HCT116 (cell line): ENCODE measurements around the gene FTL. TPM values are rescaled to one million over a fixed set of nuclear protein-coding genes. Genes with fewer than 3 reads are reported as not detected.

Experiments
- ATAC-seq: fragments of 200-7000 bp; cut with Tn5 transposase; 2 replicates; pipeline ENCODE4 v1.9.1; 2020; ENCODE audit warnings: mild to moderate bottlenecking, moderate library complexity
- Bru-seq: library from RNA; stranded (reverse); fragments of 400-500 nt; gene quantifications from one replicate; lab custom pipeline; 2021; lab: Mats Ljungman, UMichigan
- BruChase-seq, 2 experiments: library from RNA; stranded (reverse); fragments of 400-500 nt; gene quantifications; one replicate each; lab custom pipeline; 2021; lab: Mats Ljungman, UMichigan
- BruUV-seq: library from RNA; stranded (reverse); fragments of 400-500 nt; replicated peaks from 2 replicates; lab custom pipeline; 2021; lab: Mats Ljungman, UMichigan
- CTCF ChIA-PET: fragments of 300-600 bp; sonication (Branson Sonifier 250); formaldehyde crosslinking; loops from one replicate; lab custom pipeline; 2021; ENCODE audit warnings: antibody characterized with exemption; lab: Charles Lee
- POLR2A ChIA-PET: fragments of 300-600, 350-600 bp; sonication (Branson Sonifier 250); formaldehyde crosslinking; loops from one replicate; lab custom pipeline; 2021; ENCODE audit warnings: antibody characterized with exemption; lab: Charles Lee
- RAD21 ChIA-PET, 2 experiments: fragments of 300-600 bp; sonication (Branson Sonifier 250); formaldehyde crosslinking; loops; one replicate each; lab custom pipeline; 2023; ENCODE audit warnings: low total read pairs in 2 of 2; ENCODE audit not compliant: uncharacterized antibody in 2 of 2, unreplicated experiment in 2 of 2, low non-redundant PET in 1 of 2; lab: Charles Lee
- DNase-seq: peaks from one replicate; pipeline ENCODE4 v3.0.0-alpha.2; 2010; ENCODE audit warnings: low read depth, low spot score
- H2AFZ ChIP-seq: fragments of 200-600 bp; shearing (Covaris generic), sonication (generic); 2 replicates; pipeline ENCODE4 v1.6.1; 2017; ENCODE audit warnings: low read depth, mixed run types, mixed read lengths, antibody characterized with exemption, low read length; ENCODE audit not compliant: poor library complexity, severe bottlenecking
- H3K27ac ChIP-seq: 2 replicates; pipeline ENCODE4 v1.5.1; 2012; ENCODE audit warnings: low read depth, low read length
- H3K27me3 ChIP-seq: fragments of 200-600 bp; sonication (generic); 2 replicates; pipeline ENCODE4 v1.6.1; 2016; ENCODE audit warnings: mixed run types, low read length, mixed read lengths; ENCODE audit not compliant: insufficient read depth
- H3K36me3 ChIP-seq, 2 experiments: fragments of 200-500 bp in 1 of 2; fragments of 200-600 bp in 1 of 2; sonication (Bioruptor generic) in 1 of 2; sonication (generic) in 1 of 2; 2 replicates each; pipeline versions ENCODE4 v1.5.1 to v1.6.1; 2014 to 2016; ENCODE audit warnings: low read length in 2 of 2, inconsistent platforms in 1 of 2, mixed read lengths in 1 of 2, mixed run types in 1 of 2; ENCODE audit not compliant: insufficient read depth in 2 of 2, control insufficient read depth in 1 of 2
- H3K4me1 ChIP-seq, 2 experiments: fragments of 200-600 bp in 1 of 2; sonication (generic) in 1 of 2; 2 replicates each; pipeline versions ENCODE4 v1.5.1 to v1.6.1; 2012 to 2017; ENCODE audit warnings: low read length in 2 of 2, inconsistent platforms in 1 of 2, mild to moderate bottlenecking in 1 of 2, mixed read lengths in 1 of 2, mixed run types in 1 of 2, moderate library complexity in 1 of 2; ENCODE audit not compliant: insufficient read depth in 2 of 2, control insufficient read depth in 1 of 2
- H3K4me2 ChIP-seq: fragments of 200-600 bp; sonication (generic); 2 replicates; pipeline ENCODE4 v1.6.1; 2017; ENCODE audit warnings: mixed run types, low read length, mixed read lengths
- H3K4me3 ChIP-seq, 2 experiments: fragments of 200-600 bp in 1 of 2; sonication (generic) in 1 of 2; replicated peaks in 1 of 2; 2 replicates each; pipeline ENCODE4 v1.5.1; 2011 to 2016; ENCODE audit warnings: low read length in 2 of 2, control low read depth in 1 of 2, low read depth in 1 of 2, mild to moderate bottlenecking in 1 of 2, mixed read lengths in 1 of 2, mixed run types in 1 of 2
- H3K79me2 ChIP-seq: fragments of 200-600 bp; sonication (generic); 2 replicates; pipeline ENCODE4 v1.6.1; 2017; ENCODE audit warnings: mild to moderate bottlenecking, mixed run types, low read length, moderate library complexity, mixed read lengths; ENCODE audit not compliant: insufficient read depth
- H3K9ac ChIP-seq: fragments of 200-600 bp; sonication (generic); 2 replicates; pipeline ENCODE4 v1.6.1; 2016; ENCODE audit warnings: low read length, mixed read lengths
- H3K9me2 ChIP-seq: fragments of 200-600 bp; sonication (generic), shearing (Covaris generic); 2 replicates; pipeline ENCODE4 v1.6.1; 2017; ENCODE audit warnings: mixed run types, mild to moderate bottlenecking, moderate library complexity; ENCODE audit not compliant: insufficient read depth
- H3K9me3 ChIP-seq, 2 experiments: fragments of 200-500 bp in 1 of 2; fragments of 200-600 bp in 1 of 2; sonication (Bioruptor generic) in 1 of 2; sonication (generic) in 1 of 2; 2 replicates each; pipeline ENCODE4 v1.6.1; 2014 to 2017; ENCODE audit warnings: low read length in 2 of 2, mixed read lengths in 2 of 2, inconsistent platforms in 1 of 2, low read depth in 1 of 2, mild to moderate bottlenecking in 1 of 2, mixed run types in 1 of 2, moderate library complexity in 1 of 2; ENCODE audit not compliant: control insufficient read depth in 1 of 2, insufficient read depth in 1 of 2
- H4K20me1 ChIP-seq: fragments of 200-600 bp; sonication (generic), shearing (Covaris generic); 2 replicates; pipeline ENCODE4 v1.6.1; 2017; ENCODE audit warnings: mixed run types, mild to moderate bottlenecking, moderate library complexity; ENCODE audit not compliant: insufficient read depth
- CBX3 ChIP-seq: IDR thresholded peaks from 2 replicates; pipeline ENCODE4 v1.6.1; 2012; ENCODE audit warnings: low read depth
- CEBPB ChIP-seq: IDR thresholded peaks from 2 replicates; pipeline ENCODE4 v1.6.1; 2012; ENCODE audit warnings: low read depth
- ELF1 ChIP-seq: IDR thresholded peaks from 2 replicates; pipeline ENCODE4 v1.6.1; 2012; ENCODE audit warnings: low read depth, borderline replicate concordance
- EZH2phosphoT487 ChIP-seq: fragments of 200-600 bp; IDR thresholded peaks from 2 replicates; pipeline ENCODE4 v1.6.1; 2018; ENCODE audit warnings: antibody characterized with exemption, borderline replicate concordance
- JUND ChIP-seq: IDR thresholded peaks from 2 replicates; pipeline ENCODE4 v1.6.1; 2012
- POLR2AphosphoS5 ChIP-seq: IDR thresholded peaks from 2 replicates; pipeline ENCODE4 v1.6.1; 2011; ENCODE audit warnings: mild to moderate bottlenecking, low read depth, low read length, moderate library complexity
- RAD21 ChIP-seq: IDR thresholded peaks from 2 replicates; pipeline ENCODE4 v1.6.1; 2012; ENCODE audit warnings: low read depth, mild to moderate bottlenecking
- SP1 ChIP-seq: IDR thresholded peaks from 2 replicates; pipeline ENCODE4 v1.6.1; 2012; ENCODE audit warnings: low read depth
- SRF ChIP-seq: IDR thresholded peaks from 2 replicates; pipeline ENCODE4 v1.6.1; 2012; ENCODE audit warnings: low read depth
- TCF7L2 ChIP-seq: IDR thresholded peaks from 2 replicates; pipeline ENCODE4 v1.7.0; 2011; ENCODE audit warnings: borderline replicate concordance, inconsistent platforms; ENCODE audit not compliant: insufficient read depth, insufficient read length; ENCODE audit errors: extremely low read depth
- YY1 ChIP-seq: IDR thresholded peaks from 2 replicates; pipeline ENCODE4 v1.6.1; 2011; ENCODE audit warnings: low read length, low read depth, moderate library complexity, mild to moderate bottlenecking; ENCODE audit not compliant: insufficient replicate concordance; ENCODE audit errors: extremely low read depth
- ZFX ChIP-seq: fragments of 450-650 bp; IDR thresholded peaks from 2 replicates; pipeline ENCODE4 v1.6.1; 2017
- ZNF274 ChIP-seq: fragments of 200-500 bp; sonication (Bioruptor generic); IDR thresholded peaks from 2 replicates; pipeline ENCODE4 v1.6.1; 2014; ENCODE audit warnings: mild to moderate bottlenecking, low read depth, low read length, inconsistent platforms
- intact Hi-C: fragments of 100-400 bp; cut with micrococcal nuclease; formaldehyde crosslinking; loops from 2 replicates; pipeline ENCODE4 v1.10.0; 2022
- long read RNA-seq: library from polyadenylated mRNA; unstranded; transcript quantifications from one replicate; pipeline ENCODE4 v2.0.0, GENCODE V29; 2021; ENCODE audit not compliant: unreplicated experiment
- polyA plus RNA-seq: library from polyadenylated mRNA; unstranded; fragments of >200 nt; gene quantifications from 2 replicates; pipeline ENCODE4 v1.2.1, GENCODE V29; 2012; ENCODE audit warnings: missing spikeins
- total RNA-seq: library from RNA; stranded (reverse); gene quantifications from one replicate; pipeline ENCODE4 v1.2.1, GENCODE V29; 2021; ENCODE audit not compliant: unreplicated experiment
- TF ChIP-seq, protein P1 (sequence below), 3 experiments: fragments of 200-600 bp in 1 of 3; sonication (generic) in 1 of 3; IDR thresholded peaks in 2 of 3; conservative IDR thresholded peaks in 1 of 3; 2 replicates each; pipeline ENCODE4 v1.5.1; 2012 to 2017; ENCODE audit warnings: low read depth in 2 of 3, low read length in 2 of 3, antibody characterized with exemption in 1 of 3, borderline replicate concordance in 1 of 3, control low read depth in 1 of 3, mild to moderate bottlenecking in 1 of 3, mixed read lengths in 1 of 3, mixed run types in 1 of 3, moderate library complexity in 1 of 3; ENCODE audit not compliant: insufficient read depth in 1 of 3
- TF ChIP-seq, protein P2 (sequence below): IDR thresholded peaks from 2 replicates; pipeline ENCODE4 v1.6.1; 2011; ENCODE audit warnings: mild to moderate bottlenecking, low read length, moderate library complexity; ENCODE audit not compliant: insufficient replicate concordance; ENCODE audit errors: extremely low read depth
- TF ChIP-seq, protein P3 (sequence below): IDR thresholded peaks from 2 replicates; pipeline ENCODE4 v1.6.1; 2012; ENCODE audit warnings: low read depth

FTL gene
- total RNA-seq (1,885 TPM), Bru-seq, nascent RNA (percentile 99 among the genes with signal in this experiment), BruChase-seq, experiment 1, labeled RNA remaining after a 6-hour chase (percentile 100 among the genes with signal in this experiment), BruChase-seq, experiment 2, labeled RNA remaining after a 2-hour chase (percentile 100 among the genes with signal in this experiment)
- polyA plus RNA-seq = 2,308 and 2,337 TPM in 2 replicates
- long read RNA-seq, transcript FTL-201 (4 exons, 878 nt) = major isoform, 1,998 of 2,109 reads
- long read RNA-seq, partial matches to known transcripts = 29 of 2,109 reads
- long read RNA-seq, other reads (novel, unspliced or antisense) = 82 of 2,109 reads

DNA sequence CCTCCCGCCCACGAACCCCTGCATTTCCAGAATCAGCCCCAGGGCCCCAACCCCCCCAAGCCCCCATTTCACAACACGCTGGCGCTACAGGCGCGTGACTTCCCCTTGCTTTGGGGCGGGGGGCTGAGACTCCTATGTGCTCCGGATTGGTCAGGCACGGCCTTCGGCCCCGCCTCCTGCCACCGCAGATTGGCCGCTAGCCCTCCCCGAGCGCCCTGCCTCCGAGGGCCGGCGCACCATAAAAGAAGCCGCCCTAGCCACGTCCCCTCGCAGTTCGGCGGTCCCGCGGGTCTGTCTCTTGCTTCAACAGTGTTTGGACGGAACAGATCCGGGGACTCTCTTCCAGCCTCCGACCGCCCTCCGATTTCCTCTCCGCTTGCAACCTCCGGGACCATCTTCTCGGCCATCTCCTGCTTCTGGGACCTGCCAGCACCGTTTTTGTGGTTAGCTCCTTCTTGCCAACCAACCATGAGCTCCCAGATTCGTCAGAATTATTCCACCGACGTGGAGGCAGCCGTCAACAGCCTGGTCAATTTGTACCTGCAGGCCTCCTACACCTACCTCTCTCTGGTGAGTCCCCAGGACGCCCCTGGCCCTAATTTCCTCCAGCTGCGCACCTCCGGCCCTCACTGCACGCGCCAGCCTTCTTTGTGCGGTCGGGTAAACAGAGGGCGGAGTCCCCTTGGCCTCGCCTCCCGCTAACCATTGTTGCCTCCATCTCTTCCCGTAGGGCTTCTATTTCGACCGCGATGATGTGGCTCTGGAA lies at the start of gene FTL:
Gene FTL, plus strand, starts transcription at position 270 of the 766 bp plus-strand sequence. Its CDS starts 199 bp downstream, at position 469.
- Histone ChIP-seq H3K27me3 (no peaks in the 10 kb centered on the region), H3K4me1 (peaks cover 35 to 62% of the 10 kb centered on the region in 2 experiments), H3K4me2 (peak within 1 kb of the TSS; percentile 83), H3K9me2 (no peaks in the 10 kb centered on the region), H3K36me3 (peaks cover 3 to 20% of the 10 kb centered on the region in 2 experiments; a peak in 1 of 4 replicates), H3K9ac (peak within 1 kb of the TSS; percentile 78), H2AFZ (no peak within 1 kb of the TSS), H3K79me2 (peaks cover 16% of the 10 kb centered on the region), H3K27ac (peak within 1 kb of the TSS; percentile 98), H4K20me1 (peaks cover 9% of the 10 kb centered on the region; the same call in 1 of the 2 replicates), H3K9me3 (no peaks in the 10 kb centered on the region), H3K4me3 (peak within 1 kb of the TSS; percentile 73 to 84)
- POLR2A ChIA-PET = interaction anchor here (1.0 to 2.6 kb wide), 3 partner anchors 28 to 92 kb away, joined by 4 to 9 read pairs (median 7); partner anchors contain the start of genes DHDH, GYS1, PPP1R15A and RUVBL2
- BruUV-seq = no TSS peak
- peak; percentile 83 for DNase-seq
- intact Hi-C loops = loop anchor here (1.0 to 5.0 kb wide), 2 partner anchors 32 to 93 kb away; partner anchors contain the start of genes DHDH and PPP1R15A
- CTCF ChIA-PET = interaction anchor here (0.5 kb wide), 1 partner anchor 478 kb away, joined by 3 read pairs; no protein-coding TSS in a partner anchor
- RAD21 ChIA-PET = no interaction called here
- ATAC-seq = peak; percentile 74
- TF ChIP-seq, protein P1, sequence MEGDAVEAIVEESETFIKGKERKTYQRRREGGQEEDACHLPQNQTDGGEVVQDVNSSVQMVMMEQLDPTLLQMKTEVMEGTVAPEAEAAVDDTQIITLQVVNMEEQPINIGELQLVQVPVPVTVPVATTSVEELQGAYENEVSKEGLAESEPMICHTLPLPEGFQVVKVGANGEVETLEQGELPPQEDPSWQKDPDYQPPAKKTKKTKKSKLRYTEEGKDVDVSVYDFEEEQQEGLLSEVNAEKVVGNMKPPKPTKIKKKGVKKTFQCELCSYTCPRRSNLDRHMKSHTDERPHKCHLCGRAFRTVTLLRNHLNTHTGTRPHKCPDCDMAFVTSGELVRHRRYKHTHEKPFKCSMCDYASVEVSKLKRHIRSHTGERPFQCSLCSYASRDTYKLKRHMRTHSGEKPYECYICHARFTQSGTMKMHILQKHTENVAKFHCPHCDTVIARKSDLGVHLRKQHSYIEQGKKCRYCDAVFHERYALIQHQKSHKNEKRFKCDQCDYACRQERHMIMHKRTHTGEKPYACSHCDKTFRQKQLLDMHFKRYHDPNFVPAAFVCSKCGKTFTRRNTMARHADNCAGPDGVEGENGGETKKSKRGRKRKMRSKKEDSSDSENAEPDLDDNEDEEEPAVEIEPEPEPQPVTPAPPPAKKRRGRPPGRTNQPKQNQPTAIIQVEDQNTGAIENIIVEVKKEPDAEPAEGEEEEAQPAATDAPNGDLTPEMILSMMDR (IDR thresholded peaks at IDR 0.05 in 2 of 3, conservative IDR thresholded peaks at IDR 0.05 in 1 of 3; ENCODE audit: borderline replicate concordance in 1 of 3, insufficient read depth in 1 of 3, low read depth in 2 of 3, low read length in 2 of 3) = no peak
- TF ChIP-seq JUND (no peak), TCF7L2 (peak; percentile 86), SRF (no peak), ZNF274 (no peak), POLR2AphosphoS5 (peak; percentile 100), SP1 (peak; percentile 76), YY1 (peak; percentile 58), CBX3 (no peak; the same call in 1 of the 2 replicates), CEBPB (no peak), ZFX (peak; percentile 33; the same call in 1 of the 2 replicates), EZH2phosphoT487 (no peak), RAD21 (no peak), ELF1 (no peak)
- TF ChIP-seq, protein P2, sequence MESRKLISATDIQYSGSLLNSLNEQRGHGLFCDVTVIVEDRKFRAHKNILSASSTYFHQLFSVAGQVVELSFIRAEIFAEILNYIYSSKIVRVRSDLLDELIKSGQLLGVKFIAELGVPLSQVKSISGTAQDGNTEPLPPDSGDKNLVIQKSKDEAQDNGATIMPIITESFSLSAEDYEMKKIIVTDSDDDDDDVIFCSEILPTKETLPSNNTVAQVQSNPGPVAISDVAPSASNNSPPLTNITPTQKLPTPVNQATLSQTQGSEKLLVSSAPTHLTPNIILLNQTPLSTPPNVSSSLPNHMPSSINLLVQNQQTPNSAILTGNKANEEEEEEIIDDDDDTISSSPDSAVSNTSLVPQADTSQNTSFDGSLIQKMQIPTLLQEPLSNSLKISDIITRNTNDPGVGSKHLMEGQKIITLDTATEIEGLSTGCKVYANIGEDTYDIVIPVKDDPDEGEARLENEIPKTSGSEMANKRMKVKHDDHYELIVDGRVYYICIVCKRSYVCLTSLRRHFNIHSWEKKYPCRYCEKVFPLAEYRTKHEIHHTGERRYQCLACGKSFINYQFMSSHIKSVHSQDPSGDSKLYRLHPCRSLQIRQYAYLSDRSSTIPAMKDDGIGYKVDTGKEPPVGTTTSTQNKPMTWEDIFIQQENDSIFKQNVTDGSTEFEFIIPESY = no peak
- TF ChIP-seq, protein P3, sequence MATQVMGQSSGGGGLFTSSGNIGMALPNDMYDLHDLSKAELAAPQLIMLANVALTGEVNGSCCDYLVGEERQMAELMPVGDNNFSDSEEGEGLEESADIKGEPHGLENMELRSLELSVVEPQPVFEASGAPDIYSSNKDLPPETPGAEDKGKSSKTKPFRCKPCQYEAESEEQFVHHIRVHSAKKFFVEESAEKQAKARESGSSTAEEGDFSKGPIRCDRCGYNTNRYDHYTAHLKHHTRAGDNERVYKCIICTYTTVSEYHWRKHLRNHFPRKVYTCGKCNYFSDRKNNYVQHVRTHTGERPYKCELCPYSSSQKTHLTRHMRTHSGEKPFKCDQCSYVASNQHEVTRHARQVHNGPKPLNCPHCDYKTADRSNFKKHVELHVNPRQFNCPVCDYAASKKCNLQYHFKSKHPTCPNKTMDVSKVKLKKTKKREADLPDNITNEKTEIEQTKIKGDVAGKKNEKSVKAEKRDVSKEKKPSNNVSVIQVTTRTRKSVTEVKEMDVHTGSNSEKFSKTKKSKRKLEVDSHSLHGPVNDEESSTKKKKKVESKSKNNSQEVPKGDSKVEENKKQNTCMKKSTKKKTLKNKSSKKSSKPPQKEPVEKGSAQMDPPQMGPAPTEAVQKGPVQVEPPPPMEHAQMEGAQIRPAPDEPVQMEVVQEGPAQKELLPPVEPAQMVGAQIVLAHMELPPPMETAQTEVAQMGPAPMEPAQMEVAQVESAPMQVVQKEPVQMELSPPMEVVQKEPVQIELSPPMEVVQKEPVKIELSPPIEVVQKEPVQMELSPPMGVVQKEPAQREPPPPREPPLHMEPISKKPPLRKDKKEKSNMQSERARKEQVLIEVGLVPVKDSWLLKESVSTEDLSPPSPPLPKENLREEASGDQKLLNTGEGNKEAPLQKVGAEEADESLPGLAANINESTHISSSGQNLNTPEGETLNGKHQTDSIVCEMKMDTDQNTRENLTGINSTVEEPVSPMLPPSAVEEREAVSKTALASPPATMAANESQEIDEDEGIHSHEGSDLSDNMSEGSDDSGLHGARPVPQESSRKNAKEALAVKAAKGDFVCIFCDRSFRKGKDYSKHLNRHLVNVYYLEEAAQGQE = no peak
